ENCODE data around the gene SLC25A29. TPM values are rescaled to one million over a fixed set of nuclear protein-coding genes. Genes with fewer than 3 reads are reported as not detected.

The SLC25A29 gene
- total and polyA plus RNA-seq, 2 of the 8 experiments (the other 6 are each of a cell fraction or from before 2014, with no cell fraction given) = 135 to 177 TPM

DNA sequence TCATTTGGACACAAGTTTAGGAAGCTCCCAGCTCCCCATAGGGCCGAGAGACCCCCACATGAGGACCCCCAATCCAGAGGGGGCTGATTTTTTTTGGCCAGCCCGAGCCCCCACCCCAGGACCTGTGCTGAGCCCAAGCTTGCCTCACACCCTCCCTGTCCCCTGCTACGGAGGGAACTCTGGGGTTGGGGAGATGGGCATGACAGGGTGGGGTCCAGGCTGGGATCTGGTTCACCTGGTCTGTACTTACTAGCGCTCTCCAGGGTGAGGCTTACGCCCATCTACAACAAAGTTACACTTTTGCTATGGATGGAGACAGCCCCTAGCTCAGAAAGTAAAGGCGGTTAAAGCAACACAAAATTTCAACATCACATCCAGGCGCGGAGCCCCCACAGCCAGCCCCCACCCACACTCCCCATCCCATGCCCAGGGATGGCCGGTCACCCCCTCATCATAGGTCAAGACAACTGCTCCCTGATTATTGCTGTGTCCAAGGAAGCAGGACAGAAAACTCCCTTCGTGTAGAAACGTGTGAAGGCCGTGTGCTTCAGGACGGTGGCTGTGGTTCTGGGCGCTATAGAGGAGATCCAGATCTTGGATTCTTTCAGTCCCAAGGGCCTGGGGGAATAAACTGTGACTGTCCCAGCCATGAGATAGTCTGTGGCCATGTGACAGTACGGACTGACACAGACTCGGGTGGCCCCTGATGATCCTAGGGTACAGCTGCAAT lies 10.7 kb downstream of the SLC25A29 start (continued):
- TF ChIP-seq, protein P1, sequence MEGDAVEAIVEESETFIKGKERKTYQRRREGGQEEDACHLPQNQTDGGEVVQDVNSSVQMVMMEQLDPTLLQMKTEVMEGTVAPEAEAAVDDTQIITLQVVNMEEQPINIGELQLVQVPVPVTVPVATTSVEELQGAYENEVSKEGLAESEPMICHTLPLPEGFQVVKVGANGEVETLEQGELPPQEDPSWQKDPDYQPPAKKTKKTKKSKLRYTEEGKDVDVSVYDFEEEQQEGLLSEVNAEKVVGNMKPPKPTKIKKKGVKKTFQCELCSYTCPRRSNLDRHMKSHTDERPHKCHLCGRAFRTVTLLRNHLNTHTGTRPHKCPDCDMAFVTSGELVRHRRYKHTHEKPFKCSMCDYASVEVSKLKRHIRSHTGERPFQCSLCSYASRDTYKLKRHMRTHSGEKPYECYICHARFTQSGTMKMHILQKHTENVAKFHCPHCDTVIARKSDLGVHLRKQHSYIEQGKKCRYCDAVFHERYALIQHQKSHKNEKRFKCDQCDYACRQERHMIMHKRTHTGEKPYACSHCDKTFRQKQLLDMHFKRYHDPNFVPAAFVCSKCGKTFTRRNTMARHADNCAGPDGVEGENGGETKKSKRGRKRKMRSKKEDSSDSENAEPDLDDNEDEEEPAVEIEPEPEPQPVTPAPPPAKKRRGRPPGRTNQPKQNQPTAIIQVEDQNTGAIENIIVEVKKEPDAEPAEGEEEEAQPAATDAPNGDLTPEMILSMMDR (IDR thresholded peaks at IDR 0.05; ENCODE audit: control extremely low read depth in 1 of 3, insufficient read depth in 1 of 3, low read depth in 1 of 3, low read length in 3 of 3) = no peak
- TF ChIP-seq TAF7 (optimal IDR thresholded peaks at IDR 0.05; ENCODE audit: borderline replicate concordance, low read depth, low read length) (no peak), RFX5 (IDR thresholded peaks at IDR 0.05; ENCODE audit: borderline replicate concordance, low read depth, low read length) (no peak), BCL11A (IDR thresholded peaks at IDR 0.05; ENCODE audit: low read depth in 2 of 2, low read length in 2 of 2) (no peak), RBBP5 (IDR thresholded peaks at IDR 0.05; ENCODE audit: borderline replicate concordance, low read depth, low read length) (no peak), RNF2 (IDR thresholded peaks at IDR 0.05; ENCODE audit: borderline replicate concordance, low read depth, low read length, missing control alignments, poor library complexity, severe bottlenecking) (no peak), GABPA (IDR thresholded peaks at IDR 0.05; ENCODE audit: borderline replicate concordance, insufficient read depth, low read length) (no peak), CREB1 (IDR thresholded peaks at IDR 0.05) (no peak), JUND (IDR thresholded peaks at IDR 0.05; ENCODE audit: low read length) (no peak)
- TF ChIP-seq, protein P2, sequence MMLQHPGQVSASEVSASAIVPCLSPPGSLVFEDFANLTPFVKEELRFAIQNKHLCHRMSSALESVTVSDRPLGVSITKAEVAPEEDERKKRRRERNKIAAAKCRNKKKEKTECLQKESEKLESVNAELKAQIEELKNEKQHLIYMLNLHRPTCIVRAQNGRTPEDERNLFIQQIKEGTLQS (IDR thresholded peaks at IDR 0.05; ENCODE audit: insufficient read depth, low read depth, low read length) = no peak

Measured in H1 (cell line).